ENCODE data around the gene SP100. TPM values are rescaled to one million over a fixed set of nuclear protein-coding genes. Genes with fewer than 3 reads are reported as not detected.

Gene SP100
- total RNA-seq, 2 experiments from 2014 or later, result 242 to 243 TPM

- intact Hi-C loops (cut with DNase I, micrococcal nuclease), result loop anchor here (5.0 to 10.0 kb wide), 4 partner anchors 34 to 491 kb away; partner anchors contain the start of genes CAB39 (in 2 of the 2), FBXO36 (in 1 of the 2) and TRIP12 (in 1 of the 2)
- DNase-seq (no peak), ATAC-seq (ENCODE audit: poor library complexity) (no peak)
- H3K27ac ChIP-seq (ENCODE audit: low read depth in 1 of 2, low read length in 2 of 2), result no peak overlapping the region
- Mint-ChIP-seq H3K9me3 (no peaks in the 10 kb centered on the region), H3K4me1 (ENCODE audit: low read depth) (peaks cover 90% of the 10 kb centered on the region), H3K27me3 (no peaks in the 10 kb centered on the region), H3K4me3 (peak overlapping the region; percentile 97), H3K36me3 (ENCODE audit: low read depth) (peaks cover 28% of the 10 kb centered on the region), H3K27ac (peak overlapping the region; percentile 93)
- H3K36me3 ChIP-seq (ENCODE audit: insufficient read depth, low read length), result no peaks in the 10 kb centered on the region
- POLR2A ChIA-PET, result interaction anchor here (0.7 to 2.4 kb wide), 3 partner anchors 14 to 194 kb away, joined by 3 to 14 read pairs (median 4); partner anchors contain the start of gene SP110
- no peaks in the 10 kb centered on the region for H3K27me3 ChIP-seq (ENCODE audit: control insufficient read depth in 1 of 2, insufficient read depth in 2 of 2, low read length in 2 of 2)
- CTCF ChIA-PET, result no interaction called here
- TF ChIP-seq CTCF (IDR thresholded peaks at IDR 0.05), result no peak
- peaks cover 68% of the 10 kb centered on the region for H3K4me1 ChIP-seq (ENCODE audit: insufficient read depth, low read length)
- H3K9me3 ChIP-seq (ENCODE audit: control insufficient read depth in 1 of 2, insufficient read depth in 1 of 2, low read length in 2 of 2), result no peaks in the 10 kb centered on the region
- peak overlapping the region; percentile 92 for H3K4me3 ChIP-seq (ENCODE audit: low read length)
Observed at GRCh38 chr2:230412846-230413245, 3.2 kb upstream of the SP100 start.

- H3K27ac ChIP-seq (ENCODE audit: low read depth in 1 of 2, low read length in 2 of 2), result no peak overlapping the region
Observed at GRCh38 chr2:230413479-230413878, 2.5 kb upstream of the SP100 start.

DNA sequence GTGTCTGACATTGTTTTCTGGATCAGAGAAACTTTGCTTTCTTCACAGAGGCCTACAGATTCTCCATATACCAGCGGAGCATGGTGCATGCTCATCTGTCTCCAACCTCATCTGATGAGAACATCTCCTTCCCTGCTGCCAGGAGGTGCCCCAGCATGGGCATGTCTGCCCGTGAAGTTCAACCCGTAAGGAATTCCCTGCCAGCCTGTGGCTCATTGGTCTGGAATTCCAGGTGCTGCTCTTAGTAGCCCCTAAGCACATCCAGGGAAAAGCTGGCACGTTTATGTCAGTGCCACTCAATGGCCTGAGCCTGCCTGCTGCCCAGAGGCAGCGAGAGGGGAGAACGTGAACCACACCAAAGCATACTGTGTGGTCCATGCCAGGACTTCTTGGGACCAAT is 1.7 kb upstream of the SP100 start:
- ATAC-seq (ENCODE audit: poor library complexity) (no peak), DNase-seq (no peak)
- Histone ChIP-seq H3K4me1 (ENCODE audit: insufficient read depth, low read length) (peaks cover 69% of the 10 kb centered on the region), H3K9me3 (ENCODE audit: control insufficient read depth in 1 of 2, insufficient read depth in 1 of 2, low read length in 2 of 2) (no peaks in the 10 kb centered on the region), H3K4me3 (ENCODE audit: low read length) (no peak overlapping the region), H3K27ac (ENCODE audit: low read depth in 1 of 2, low read length in 2 of 2) (no peak overlapping the region), H3K36me3 (ENCODE audit: insufficient read depth, low read length) (peaks cover 4% of the 10 kb centered on the region), H3K27me3 (ENCODE audit: control insufficient read depth in 1 of 2, insufficient read depth in 2 of 2, low read length in 2 of 2) (no peaks in the 10 kb centered on the region)
- Mint-ChIP-seq H3K4me1 (ENCODE audit: low read depth) (peaks cover 90% of the 10 kb centered on the region), H3K36me3 (ENCODE audit: low read depth) (peaks cover 42% of the 10 kb centered on the region), H3K4me3 (peak overlapping the region; percentile 97), H3K27ac (peak overlapping the region; percentile 93), H3K27me3 (no peaks in the 10 kb centered on the region), H3K9me3 (no peaks in the 10 kb centered on the region)
- POLR2A ChIA-PET, result interaction anchor here (0.8 to 1.2 kb wide), 4 partner anchors 87 to 300 kb away, joined by 3 to 5 read pairs (median 4); partner anchors contain the start of genes SP140 and SP140L
- intact Hi-C loops (cut with DNase I, micrococcal nuclease), result loop anchor here (5.0 to 10.0 kb wide), 4 partner anchors 33 to 492 kb away; partner anchors contain the start of genes CAB39 (in 2 of the 2), FBXO36 (in 1 of the 2) and TRIP12 (in 1 of the 2)
- no peak for TF ChIP-seq CTCF (IDR thresholded peaks at IDR 0.05)
- CTCF ChIA-PET, result no interaction called here

More at GRCh38 chr2:230413479-230413878, 2.5 kb upstream of the SP100 start:
- ATAC-seq (ENCODE audit: poor library complexity), result no peak
- Histone ChIP-seq H3K27me3 (ENCODE audit: control insufficient read depth in 1 of 2, insufficient read depth in 2 of 2, low read length in 2 of 2) (no peaks in the 10 kb centered on the region), H3K4me1 (ENCODE audit: insufficient read depth, low read length) (peaks cover 69% of the 10 kb centered on the region), H3K9me3 (ENCODE audit: control insufficient read depth in 1 of 2, insufficient read depth in 1 of 2, low read length in 2 of 2) (no peaks in the 10 kb centered on the region), H3K4me3 (ENCODE audit: low read length) (no peak overlapping the region), H3K36me3 (ENCODE audit: insufficient read depth, low read length) (no peaks in the 10 kb centered on the region)
- Mint-ChIP-seq H3K27ac (peak overlapping the region; percentile 93), H3K36me3 (ENCODE audit: low read depth) (peaks cover 34% of the 10 kb centered on the region), H3K4me3 (peak overlapping the region; percentile 97), H3K27me3 (no peaks in the 10 kb centered on the region), H3K4me1 (ENCODE audit: low read depth) (peaks cover 90% of the 10 kb centered on the region), H3K9me3 (no peaks in the 10 kb centered on the region)
- intact Hi-C loops (cut with DNase I, micrococcal nuclease), result loop anchor here (5.0 to 10.0 kb wide), 4 partner anchors 34 to 491 kb away; partner anchors contain the start of genes CAB39 (in 2 of the 2), FBXO36 (in 1 of the 2) and TRIP12 (in 1 of the 2)
- POLR2A ChIA-PET, result interaction anchor here (1.1 to 1.2 kb wide), 2 partner anchors 15 to 188 kb away, joined by 4 to 5 read pairs; partner anchors contain the start of gene SP140
- peak in 1 of 14 experiments; percentile 30 for DNase-seq
- no peak for TF ChIP-seq CTCF (IDR thresholded peaks at IDR 0.05)
- CTCF ChIA-PET, result no interaction called here
